EH (cell line): ENCODE measurements around the gene MS4A4A.

Experiments
- DNase-seq: peaks from one replicate; pipeline ENCODE4 v3.0.0-alpha.2; 2015; ENCODE audit warnings: low read depth

MS4A4A gene

GRCh38 chr11:60349990-60350389, 69.5 kb downstream of the MS4A4A start:
- DNase-seq, result no peak

- DNase-seq, result no peak
Observed at GRCh38 chr11:60357771-60358170, 77.3 kb downstream of the MS4A4A start.
